NCI-H146 treated with DMSO at 0.1 percent for 48 hours (cell line): ENCODE data around the gene GATA2.

Experiments used
- DNase-seq: peaks from one replicate; lab custom pipeline; 2025; ENCODE audit not compliant: unreplicated experiment; lab: John Stamatoyannopoulos, UW

The GATA2 gene

GRCh38 chr3:128502712-128503111, 9.7 kb upstream of the GATA2 start:
- DNase-seq, result no peak

- DNase-seq, result no peak
These were observed 8.4 kb upstream of the GATA2 start for GRCh38 chr3:128501431-128501830.

- no peak for DNase-seq
These were observed 7.6 kb upstream of the GATA2 start for GRCh38 chr3:128500556-128500955.

GRCh38 chr3:128499724-128500275, 6.8 kb upstream of the GATA2 start:
- DNase-seq, result no peak

- DNase-seq, result no peak
These were observed 6.0 kb upstream of the GATA2 start for GRCh38 chr3:128498901-128499530.

GRCh38 chr3:128498127-128498626, 5.2 kb upstream of the GATA2 start:
- no peak for DNase-seq

GRCh38 chr3:128497305-128498126, 4.5 kb upstream of the GATA2 start:
- DNase-seq, result peak; percentile 86

GRCh38 chr3:128496602-128497304, 3.8 kb upstream of the GATA2 start:
- DNase-seq, result peak; percentile 70

GRCh38 chr3:128496019-128496601, 3.1 kb upstream of the GATA2 start:
- no peak for DNase-seq

GRCh38 chr3:128495435-128495970, 2.5 kb upstream of the GATA2 start:
- no peak for DNase-seq

GRCh38 chr3:128494367-128494650, 1.3 kb upstream of the GATA2 start:
- DNase-seq, result no peak

- DNase-seq, result no peak
These were observed 767 bp upstream of the GATA2 start for GRCh38 chr3:128493570-128494366.

GRCh38 chr3:128491941-128492670, 895 bp downstream of the GATA2 start:
- DNase-seq, result peak; percentile 30

- DNase-seq, result no peak
These were observed 1.4 kb downstream of the GATA2 start for GRCh38 chr3:128491691-128491940.

GRCh38 chr3:128490915-128491690, 1.9 kb downstream of the GATA2 start:
- no peak for DNase-seq

GRCh38 chr3:128490650-128490914, 2.4 kb downstream of the GATA2 start:
- no peak for DNase-seq

- peak; percentile 80 for DNase-seq
These were observed 2.9 kb downstream of the GATA2 start for GRCh38 chr3:128489927-128490649.

GRCh38 chr3:128489674-128489926, 3.4 kb downstream of the GATA2 start:
- no peak for DNase-seq
